Spleen (tissue), 11 donors: ENCODE measurements around the gene PACRG. TPM values are rescaled to one million over a fixed set of nuclear protein-coding genes. Genes with fewer than 3 reads are reported as not detected.

Source experiments
- DNase-seq: peaks from one replicate; pipeline ENCODE4 v3.0.0-alpha.2; 2020
- H3K27ac ChIP-seq, 8 donors: fragments of 200-600 bp; sonication (generic) in 7 of 8; 1 replicate in 4 of 8; 2 replicates in 4 of 8; pipeline versions ENCODE4 v1.5.0 to v1.8.0; 2016 to 2021; ENCODE audit warnings: inconsistent platforms in 4 of 8, mild to moderate bottlenecking in 4 of 8, moderate library complexity in 1 of 8
- H3K27me3 ChIP-seq, 7 donors: fragments of 200-600 bp; sonication (generic) in 6 of 7; replicated peaks in 1 of 7; 1 replicate in 4 of 7; 2 replicates in 3 of 7; pipeline versions ENCODE4 v1.5.0 to v1.8.0; 2016 to 2021; ENCODE audit warnings: inconsistent platforms in 3 of 7, mild to moderate bottlenecking in 1 of 7
- H3K36me3 ChIP-seq, 6 donors: fragments of 200-600 bp; sonication (generic) in 5 of 6; 1 replicate in 4 of 6; 2 replicates in 2 of 6; pipeline versions ENCODE4 v1.5.0 to v1.8.0; 2016 to 2021; ENCODE audit warnings: inconsistent platforms in 2 of 6
- H3K4me1 ChIP-seq, 6 donors: fragments of 200-600 bp; sonication (generic) in 5 of 6; 1 replicate in 3 of 6; 2 replicates in 3 of 6; pipeline versions ENCODE4 v1.5.0 to v1.8.0; 2016 to 2021; ENCODE audit warnings: inconsistent platforms in 3 of 6
- H3K4me3 ChIP-seq, 8 donors: fragments of 200-600 bp; sonication (generic) in 7 of 8; 1 replicate in 4 of 8; 2 replicates in 4 of 8; pipeline versions ENCODE4 v1.5.0 to v1.8.0; 2016 to 2021; ENCODE audit warnings: inconsistent platforms in 4 of 8, mild to moderate bottlenecking in 4 of 8, moderate library complexity in 2 of 8
- H3K9me3 ChIP-seq, 8 donors: fragments of 200-600 bp; sonication (generic) in 7 of 8; 1 replicate in 4 of 8; 2 replicates in 4 of 8; pipeline versions ENCODE4 v1.5.0 to v1.8.0; 2016 to 2021; ENCODE audit warnings: inconsistent platforms in 4 of 8
- CTCF ChIP-seq, 11 experiments: fragments of 200-600 bp in 7 of 11; fragments of 450-650 bp in 4 of 11; sonication (generic) in 4 of 11; IDR thresholded peaks in 8 of 11; conservative IDR thresholded peaks in 3 of 11; 1 replicate in 7 of 11; 2 replicates in 4 of 11; pipeline versions ENCODE4 v1.4.0 to v1.8.0; 2016 to 2021; ENCODE audit warnings: antibody characterized with exemption in 11 of 11, inconsistent platforms in 4 of 11, mild to moderate bottlenecking in 1 of 11
- POLR2A ChIP-seq, 3 donors: fragments of 450-650 bp; IDR thresholded peaks; one replicate each; pipeline ENCODE4 v1.5.1; 2017; ENCODE audit warnings: antibody characterized with exemption in 3 of 3, mild to moderate bottlenecking in 1 of 3
- POLR2AphosphoS5 ChIP-seq, 3 donors: sonication (generic); formaldehyde crosslinking; IDR thresholded peaks; one replicate each; pipeline ENCODE4 v1.5.1; 2017; ENCODE audit warnings: antibody characterized with exemption in 3 of 3
- WGBS, 5 donors: extraction: QIAGEN DNeasy Blood & Tissue Kit in 3 of 5; methylation state at CpG; one replicate each; pipeline versions ENCODE4 v1.1.5 to v1.1.7; 2013 to 2018; 5-methylcytosine and 5-hydroxymethylcytosine counted together
- intact Hi-C: fragments of 100-400 bp; cut with DNase I; formaldehyde crosslinking; loops from one replicate; pipeline ENCODE4 v1.15.0; 2023; ENCODE audit warnings: low total_unique reads
- polyA plus RNA-seq, 3 donors: library from polyadenylated mRNA; stranded (reverse); fragments of 200-250 nt; gene quantifications; one replicate each; pipeline ENCODE4 v1.2.1, GENCODE V29; 2013
- total RNA-seq, 7 donors: library from RNA; depleted of rRNA in 3 of 7; stranded (reverse); fragments of >200 nt in 3 of 7; fragmentation: NEBNext Ultra II Directional in 4 of 7; extraction: Animal tissue kit (Norgen Biotek cat#: 25700) in 4 of 7; gene quantifications; one replicate each; pipeline versions ENCODE4 v1.1.0 to v1.2.1, GENCODE V29; 2016 to 2021
- donor health status: healthy with polysubstance abuse.
- donor health status: DM: no; HTN: no; CAD: no; lungs with moderate emphysema.
- donor health status: DM: no; HTN: no; CAD: no.
- donor health status: Bipolar disorder and iron deficiency.
- donor health status: healthy.
- donor health status: DM: no; HTN: no; CAD: no.
- donor health status: DM: yes; HTN: yes; CAD: no.

The PACRG gene
- total and polyA plus RNA-seq, 10 donors = 0.32 to 2.0 (median 1.0) TPM; not detected in 5

- H3K27me3 ChIP-seq = no peaks in the 10 kb centered on the region
- H3K4me3 ChIP-seq = no peak overlapping the region
- H3K9me3 ChIP-seq = no peaks in the 10 kb centered on the region
- intact Hi-C loops = no loop called here
- 74 to 88% (median 83%) methylated on average over 10 of the region's 10 CpGs for WGBS, 5 donors
- H3K4me1 ChIP-seq = no peaks in the 10 kb centered on the region
- DNase-seq = no peak
- no peak overlapping the region for H3K27ac ChIP-seq
- no peaks in the 10 kb centered on the region for H3K36me3 ChIP-seq
- no peak for TF ChIP-seq CTCF (IDR thresholded peaks at IDR 0.05 in 8 of 11, conservative IDR thresholded peaks at IDR 0.05 in 3 of 11)
- TF ChIP-seq POLR2A (IDR thresholded peaks at IDR 0.05) = no peak
- no peak for TF ChIP-seq POLR2AphosphoS5 (IDR thresholded peaks at IDR 0.05)
Observed at GRCh38 chr6:163159689-163160088, 431.9 kb downstream of the PACRG start.

- Histone ChIP-seq H3K9me3 (no peaks in the 10 kb centered on the region), H3K36me3 (no peaks in the 10 kb centered on the region), H3K27me3 (no peaks in the 10 kb centered on the region), H3K4me1 (no peaks in the 10 kb centered on the region), H3K27ac (no peak overlapping the region), H3K4me3 (no peak overlapping the region)
- DNase-seq = no peak
- WGBS, 5 donors = 83 to 92% (median 88%) methylated on average over 11 of the region's 11 CpGs
- intact Hi-C loops = no loop called here
- TF ChIP-seq CTCF (IDR thresholded peaks at IDR 0.05 in 8 of 11, conservative IDR thresholded peaks at IDR 0.05 in 3 of 11) = no peak
- no peak for TF ChIP-seq POLR2A (IDR thresholded peaks at IDR 0.05)
- TF ChIP-seq POLR2AphosphoS5 (IDR thresholded peaks at IDR 0.05) = no peak
Observed at GRCh38 chr6:163162007-163162873, 434.5 kb downstream of the PACRG start.

- no peaks in the 10 kb centered on the region for H3K9me3 ChIP-seq
- WGBS, 5 donors = 78 to 85% (median 81%) methylated on average over 6 of the region's 6 CpGs
- no peaks in the 10 kb centered on the region for H3K27me3 ChIP-seq
- TF ChIP-seq POLR2AphosphoS5 (IDR thresholded peaks at IDR 0.05) (no peak), CTCF (IDR thresholded peaks at IDR 0.05 in 8 of 11, conservative IDR thresholded peaks at IDR 0.05 in 3 of 11) (no peak), POLR2A (IDR thresholded peaks at IDR 0.05) (no peak)
- H3K4me1 ChIP-seq = no peaks in the 10 kb centered on the region
- no peak overlapping the region for H3K4me3 ChIP-seq
- no peak for DNase-seq
- no peak overlapping the region for H3K27ac ChIP-seq
- intact Hi-C loops = no loop called here
- no peaks in the 10 kb centered on the region for H3K36me3 ChIP-seq
Observed at GRCh38 chr6:163162874-163163213, 435.1 kb downstream of the PACRG start.

GRCh38 chr6:163164175-163164900 is 436.6 kb downstream of the PACRG start:
- no peak for DNase-seq
- no peaks in the 10 kb centered on the region for H3K9me3 ChIP-seq
- WGBS, 5 donors = 82 to 91% (median 85%) methylated on average over 9 of the region's 9 CpGs
- no peaks in the 10 kb centered on the region for H3K4me1 ChIP-seq
- H3K27me3 ChIP-seq = no peaks in the 10 kb centered on the region
- H3K27ac ChIP-seq = no peak overlapping the region
- H3K36me3 ChIP-seq = no peaks in the 10 kb centered on the region
- no peak for TF ChIP-seq CTCF (IDR thresholded peaks at IDR 0.05 in 8 of 11, conservative IDR thresholded peaks at IDR 0.05 in 3 of 11)
- TF ChIP-seq POLR2A (IDR thresholded peaks at IDR 0.05) = no peak
- TF ChIP-seq POLR2AphosphoS5 (IDR thresholded peaks at IDR 0.05) = no peak
- no peak overlapping the region for H3K4me3 ChIP-seq
- intact Hi-C loops = no loop called here
